K562 (cell line): Measurements from ENCODE around the gene PSMD4. TPM values are rescaled to one million over a fixed set of nuclear protein-coding genes. Genes with fewer than 3 reads are reported as not detected.

Source experiments
- BCL6 ChIP-seq: fragments of 250-450 bp; sonication (Bioruptor Pico); IDR thresholded peaks from 2 replicates; pipeline ENCODE4 v1.4.0; 2020
- CBFA2T2 ChIP-seq: fragments of 450-650 bp; conservative IDR thresholded peaks from 2 replicates; pipeline ENCODE4 v1.6.1; 2017; ENCODE audit warnings: mild to moderate bottlenecking
- EP300 ChIP-seq: IDR thresholded peaks from 2 replicates; pipeline ENCODE4 v1.6.1; 2012; ENCODE audit warnings: low read length, improper control_type of control experiment
- ETV1 ChIP-seq: fragments of 450-650 bp; conservative IDR thresholded peaks from 2 replicates; pipeline ENCODE4 v1.6.1; 2016; ENCODE audit warnings: missing genetic modification characterization, control low read depth, low read depth, missing compliant biosample characterization
- FOSL1 ChIP-seq: fragments of 200-800 bp; sonication (Bioruptor generic); conservative IDR thresholded peaks from 2 replicates; pipeline ENCODE4 v1.6.1; 2016; ENCODE audit warnings: missing genetic modification characterization, missing compliant biosample characterization
- FOXA3 ChIP-seq, 2 experiments: fragments of 450-650 bp in 1 of 2; sonication (generic) in 1 of 2; formaldehyde crosslinking; IDR thresholded peaks in 1 of 2; conservative IDR thresholded peaks in 1 of 2; 2 replicates each; pipeline versions ENCODE4 v1.4.0 to v1.8.0; 2020 to 2022; ENCODE audit warnings: mild to moderate bottlenecking in 2 of 2, missing genetic modification reagents in 1 of 2
- HDAC3 ChIP-seq: fragments of 450-650 bp; IDR thresholded peaks from 2 replicates; pipeline ENCODE4 v1.6.1; 2018; ENCODE audit warnings: borderline replicate concordance, mild to moderate bottlenecking, moderate library complexity; ENCODE audit not compliant: partially characterized antibody
- HNRNPH1 ChIP-seq: fragments of 200-400 bp; formaldehyde crosslinking; optimal IDR thresholded peaks from 2 replicates; pipeline ENCODE3; 2017; ENCODE audit warnings: low read depth, mild to moderate bottlenecking, low read length, moderate library complexity
- IFI16 ChIP-seq: fragments of 250-450 bp; sonication (Bioruptor Pico); IDR thresholded peaks from 2 replicates; pipeline ENCODE4 v2.1.2; 2022; ENCODE audit warnings: mild to moderate bottlenecking, inconsistent platforms
- MCM2 ChIP-seq: fragments of 450-650 bp; IDR thresholded peaks from 2 replicates; pipeline ENCODE4 v1.6.1; 2017; ENCODE audit warnings: low read depth, mild to moderate bottlenecking
- RBM14 ChIP-seq: fragments of 200-400 bp; formaldehyde crosslinking; IDR thresholded peaks from 2 replicates; pipeline ENCODE4 v1.6.1; 2018; ENCODE audit warnings: low read depth, mild to moderate bottlenecking, low read length, moderate library complexity, borderline replicate concordance; ENCODE audit not compliant: insufficient read depth
- RBM15 ChIP-seq: fragments of 200-400 bp; formaldehyde crosslinking; IDR thresholded peaks from 2 replicates; pipeline ENCODE4 v1.6.1; 2018; ENCODE audit warnings: mild to moderate bottlenecking, low read length, moderate library complexity; ENCODE audit not compliant: insufficient read depth
- RHOXF2B ChIP-seq: fragments of 250-450 bp; sonication (Bioruptor Pico); conservative IDR thresholded peaks from 2 replicates; pipeline ENCODE4 v1.5.1; 2021
- ZNF316 ChIP-seq: fragments of 450-650 bp; IDR thresholded peaks from 2 replicates; pipeline ENCODE4 v1.6.1; 2016
- ZNF707 ChIP-seq: fragments of 250-450 bp; sonication (Bioruptor Pico); conservative IDR thresholded peaks from 2 replicates; pipeline ENCODE4 v1.8.0; 2022; ENCODE audit warnings: inconsistent platforms, mild to moderate bottlenecking, moderate library complexity
- polyA plus RNA-seq, 8 experiments: library from polyadenylated mRNA; depleted of rRNA in 4 of 8; stranded (reverse) in 5 of 8; unstranded in 3 of 8; fragments of >200 nt; fragmentation: Nextera tagmentation in 2 of 8; fragmentation: Illumina TruSeq in 1 of 8; extraction: Ambion mirVana in 2 of 8; extraction: Trizol in 1 of 8; gene quantifications; 2 replicates each; pipeline versions ENCODE4 v1.2.1 to v1.2.3, GENCODE V29; 2011 to 2014; ENCODE audit warnings: inconsistent platforms in 1 of 8, missing spikeins in 1 of 8
- total RNA-seq, 7 experiments: library from RNA; depleted of rRNA in 6 of 7; stranded (reverse); fragments of >200 nt in 6 of 7; fragmentation: Illumina TruSeq in 2 of 7; extraction: Trizol in 2 of 7; gene quantifications; 2 replicates each; pipeline versions ENCODE4 v1.2.1 to v1.2.3, GENCODE V29; 2011 to 2021; ENCODE audit warnings: low replicate concordance in 1 of 7
- TF ChIP-seq, protein P1 (sequence below): sonication (generic); formaldehyde crosslinking; IDR thresholded peaks from 2 replicates; pipeline ENCODE4 v1.8.0; 2022; ENCODE audit warnings: mild to moderate bottlenecking, missing genetic modification reagents
- TF ChIP-seq, protein P2 (sequence below): sonication (generic); formaldehyde crosslinking; IDR thresholded peaks from 2 replicates; pipeline ENCODE4 v1.8.1; 2022; ENCODE audit warnings: missing genetic modification reagents
- TF ChIP-seq, protein P3 (sequence below): fragments of 250-450 bp; sonication (Bioruptor Pico); IDR thresholded peaks from 2 replicates; pipeline ENCODE4 v1.8.0; 2021; ENCODE audit warnings: moderate library complexity, mild to moderate bottlenecking, inconsistent platforms
- TF ChIP-seq, protein P4 (sequence below): IDR thresholded peaks from 2 replicates; pipeline ENCODE4 v1.6.1; 2012; ENCODE audit warnings: low read depth, low read length, improper control_type of control experiment, borderline replicate concordance

The PSMD4 gene
- total and polyA plus RNA-seq, 9 of the 15 experiments (the other 6 are each of a cell fraction or from before 2014, with no cell fraction given), result 194 to 353 (median 295) TPM

DNA sequence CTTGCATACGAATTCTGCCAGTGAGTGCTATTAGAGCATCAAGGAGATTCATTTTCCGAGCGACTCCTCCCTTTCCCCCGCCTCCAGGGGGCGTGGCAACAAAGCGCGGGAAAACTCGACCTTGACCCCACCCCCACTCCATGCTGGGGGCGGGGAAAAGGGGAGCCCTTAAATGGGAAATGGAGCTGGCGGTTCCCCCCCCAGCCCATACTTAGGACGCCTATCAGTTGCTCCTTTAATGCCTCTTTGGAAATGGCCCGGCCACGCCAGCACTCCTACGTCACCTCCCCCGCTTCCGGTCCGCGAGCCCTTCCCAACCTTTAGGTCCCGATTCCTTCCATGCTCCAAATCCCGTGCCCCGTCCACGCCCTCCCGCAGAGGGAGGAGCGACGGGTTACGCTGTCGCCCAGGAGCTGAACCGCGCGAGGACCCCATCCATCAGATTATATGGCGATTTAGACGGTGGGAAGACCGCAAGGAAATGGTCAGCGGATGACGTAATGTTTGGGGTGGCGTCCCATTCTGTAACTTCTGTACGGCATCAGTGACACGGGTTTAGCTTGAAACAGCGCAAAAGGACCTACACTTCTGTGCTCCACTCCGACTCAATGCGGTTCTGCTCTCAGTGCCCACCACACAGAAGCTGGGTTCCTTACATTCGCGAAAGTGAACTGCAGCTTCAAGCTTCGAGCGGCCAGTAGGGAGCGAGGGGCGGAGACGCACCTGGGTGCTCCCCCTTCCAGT is 26.9 kb downstream of the PSMD4 start (continued):
- TF ChIP-seq HDAC3, result no peak
- TF ChIP-seq, protein P1, sequence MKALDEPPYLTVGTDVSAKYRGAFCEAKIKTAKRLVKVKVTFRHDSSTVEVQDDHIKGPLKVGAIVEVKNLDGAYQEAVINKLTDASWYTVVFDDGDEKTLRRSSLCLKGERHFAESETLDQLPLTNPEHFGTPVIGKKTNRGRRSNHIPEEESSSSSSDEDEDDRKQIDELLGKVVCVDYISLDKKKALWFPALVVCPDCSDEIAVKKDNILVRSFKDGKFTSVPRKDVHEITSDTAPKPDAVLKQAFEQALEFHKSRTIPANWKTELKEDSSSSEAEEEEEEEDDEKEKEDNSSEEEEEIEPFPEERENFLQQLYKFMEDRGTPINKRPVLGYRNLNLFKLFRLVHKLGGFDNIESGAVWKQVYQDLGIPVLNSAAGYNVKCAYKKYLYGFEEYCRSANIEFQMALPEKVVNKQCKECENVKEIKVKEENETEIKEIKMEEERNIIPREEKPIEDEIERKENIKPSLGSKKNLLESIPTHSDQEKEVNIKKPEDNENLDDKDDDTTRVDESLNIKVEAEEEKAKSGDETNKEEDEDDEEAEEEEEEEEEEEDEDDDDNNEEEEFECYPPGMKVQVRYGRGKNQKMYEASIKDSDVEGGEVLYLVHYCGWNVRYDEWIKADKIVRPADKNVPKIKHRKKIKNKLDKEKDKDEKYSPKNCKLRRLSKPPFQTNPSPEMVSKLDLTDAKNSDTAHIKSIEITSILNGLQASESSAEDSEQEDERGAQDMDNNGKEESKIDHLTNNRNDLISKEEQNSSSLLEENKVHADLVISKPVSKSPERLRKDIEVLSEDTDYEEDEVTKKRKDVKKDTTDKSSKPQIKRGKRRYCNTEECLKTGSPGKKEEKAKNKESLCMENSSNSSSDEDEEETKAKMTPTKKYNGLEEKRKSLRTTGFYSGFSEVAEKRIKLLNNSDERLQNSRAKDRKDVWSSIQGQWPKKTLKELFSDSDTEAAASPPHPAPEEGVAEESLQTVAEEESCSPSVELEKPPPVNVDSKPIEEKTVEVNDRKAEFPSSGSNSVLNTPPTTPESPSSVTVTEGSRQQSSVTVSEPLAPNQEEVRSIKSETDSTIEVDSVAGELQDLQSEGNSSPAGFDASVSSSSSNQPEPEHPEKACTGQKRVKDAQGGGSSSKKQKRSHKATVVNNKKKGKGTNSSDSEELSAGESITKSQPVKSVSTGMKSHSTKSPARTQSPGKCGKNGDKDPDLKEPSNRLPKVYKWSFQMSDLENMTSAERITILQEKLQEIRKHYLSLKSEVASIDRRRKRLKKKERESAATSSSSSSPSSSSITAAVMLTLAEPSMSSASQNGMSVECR (CRISPR knock-in tag), result peak; percentile 89
- TF ChIP-seq RHOXF2B, result no peak
- TF ChIP-seq ZNF316, result 0 out of 2 replicates have a peak, but pooled peaks have one; percentile 5
- peak; percentile 69 for TF ChIP-seq EP300
- no peak for TF ChIP-seq CBFA2T2
- no peak; a peak in 2 of 4 replicates for TF ChIP-seq FOXA3 (CRISPR knock-in tag; conservative IDR thresholded peaks at IDR 0.05 in 1 of 2, IDR thresholded peaks at IDR 0.05 in 1 of 2)
- TF ChIP-seq HNRNPH1, result no peak
- TF ChIP-seq, protein P2, sequence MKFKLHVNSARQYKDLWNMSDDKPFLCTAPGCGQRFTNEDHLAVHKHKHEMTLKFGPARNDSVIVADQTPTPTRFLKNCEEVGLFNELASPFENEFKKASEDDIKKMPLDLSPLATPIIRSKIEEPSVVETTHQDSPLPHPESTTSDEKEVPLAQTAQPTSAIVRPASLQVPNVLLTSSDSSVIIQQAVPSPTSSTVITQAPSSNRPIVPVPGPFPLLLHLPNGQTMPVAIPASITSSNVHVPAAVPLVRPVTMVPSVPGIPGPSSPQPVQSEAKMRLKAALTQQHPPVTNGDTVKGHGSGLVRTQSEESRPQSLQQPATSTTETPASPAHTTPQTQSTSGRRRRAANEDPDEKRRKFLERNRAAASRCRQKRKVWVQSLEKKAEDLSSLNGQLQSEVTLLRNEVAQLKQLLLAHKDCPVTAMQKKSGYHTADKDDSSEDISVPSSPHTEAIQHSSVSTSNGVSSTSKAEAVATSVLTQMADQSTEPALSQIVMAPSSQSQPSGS (CRISPR knock-in tag), result peak; percentile 88
- no peak for TF ChIP-seq BCL6 (CRISPR knock-in tag)
- no peak for TF ChIP-seq IFI16 (CRISPR knock-in tag)
- TF ChIP-seq, protein P3, sequence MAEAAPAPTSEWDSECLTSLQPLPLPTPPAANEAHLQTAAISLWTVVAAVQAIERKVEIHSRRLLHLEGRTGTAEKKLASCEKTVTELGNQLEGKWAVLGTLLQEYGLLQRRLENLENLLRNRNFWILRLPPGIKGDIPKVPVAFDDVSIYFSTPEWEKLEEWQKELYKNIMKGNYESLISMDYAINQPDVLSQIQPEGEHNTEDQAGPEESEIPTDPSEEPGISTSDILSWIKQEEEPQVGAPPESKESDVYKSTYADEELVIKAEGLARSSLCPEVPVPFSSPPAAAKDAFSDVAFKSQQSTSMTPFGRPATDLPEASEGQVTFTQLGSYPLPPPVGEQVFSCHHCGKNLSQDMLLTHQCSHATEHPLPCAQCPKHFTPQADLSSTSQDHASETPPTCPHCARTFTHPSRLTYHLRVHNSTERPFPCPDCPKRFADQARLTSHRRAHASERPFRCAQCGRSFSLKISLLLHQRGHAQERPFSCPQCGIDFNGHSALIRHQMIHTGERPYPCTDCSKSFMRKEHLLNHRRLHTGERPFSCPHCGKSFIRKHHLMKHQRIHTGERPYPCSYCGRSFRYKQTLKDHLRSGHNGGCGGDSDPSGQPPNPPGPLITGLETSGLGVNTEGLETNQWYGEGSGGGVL, result no peak
- TF ChIP-seq RBM14, result no peak
- no peak for TF ChIP-seq RBM15
- TF ChIP-seq ZNF707, result no peak
- TF ChIP-seq MCM2, result no peak
- TF ChIP-seq ETV1 (tag), result peak; percentile 98
- TF ChIP-seq, protein P4, sequence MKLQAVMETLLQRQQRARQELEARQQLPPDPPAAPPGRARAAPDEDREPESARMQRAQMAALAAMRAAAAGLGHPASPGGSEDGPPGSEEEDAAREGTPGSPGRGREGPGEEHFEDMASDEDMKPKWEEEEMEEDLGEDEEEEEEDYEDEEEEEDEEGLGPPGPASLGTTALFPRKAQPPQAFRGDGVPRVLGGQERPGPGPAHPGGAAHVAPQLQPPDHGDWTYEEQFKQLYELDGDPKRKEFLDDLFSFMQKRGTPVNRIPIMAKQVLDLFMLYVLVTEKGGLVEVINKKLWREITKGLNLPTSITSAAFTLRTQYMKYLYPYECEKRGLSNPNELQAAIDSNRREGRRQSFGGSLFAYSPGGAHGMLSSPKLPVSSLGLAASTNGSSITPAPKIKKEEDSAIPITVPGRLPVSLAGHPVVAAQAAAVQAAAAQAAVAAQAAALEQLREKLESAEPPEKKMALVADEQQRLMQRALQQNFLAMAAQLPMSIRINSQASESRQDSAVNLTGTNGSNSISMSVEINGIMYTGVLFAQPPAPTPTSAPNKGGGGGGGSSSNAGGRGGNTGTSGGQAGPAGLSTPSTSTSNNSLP, result no peak
- TF ChIP-seq FOSL1, result peak; percentile 80
